ENCODE measurements around the gene INO80. TPM values are rescaled to one million over a fixed set of nuclear protein-coding genes. Genes with fewer than 3 reads are reported as not detected.

INO80 gene
- polyA plus RNA-seq, 1 experiment, result 5.2 TPM

DNA sequence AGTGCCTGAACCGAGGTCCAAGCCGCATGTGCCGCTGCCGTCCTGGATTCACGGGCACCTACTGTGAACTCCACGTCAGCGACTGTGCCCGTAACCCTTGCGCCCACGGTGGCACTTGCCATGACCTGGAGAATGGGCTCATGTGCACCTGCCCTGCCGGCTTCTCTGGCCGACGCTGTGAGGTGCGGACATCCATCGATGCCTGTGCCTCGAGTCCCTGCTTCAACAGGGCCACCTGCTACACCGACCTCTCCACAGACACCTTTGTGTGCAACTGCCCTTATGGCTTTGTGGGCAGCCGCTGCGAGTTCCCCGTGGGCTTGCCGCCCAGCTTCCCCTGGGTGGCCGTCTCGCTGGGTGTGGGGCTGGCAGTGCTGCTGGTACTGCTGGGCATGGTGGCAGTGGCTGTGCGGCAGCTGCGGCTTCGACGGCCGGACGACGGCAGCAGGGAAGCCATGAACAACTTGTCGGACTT, 179.8 kb downstream of the INO80 start:
- H3K36me3 ChIP-seq (ENCODE audit: control insufficient read depth, insufficient read depth, low read length), result 0 out of 2 replicates have a peak, but pooled peaks cover 2% of the 10 kb centered on the region
- peaks cover 1% of the 10 kb centered on the region for H3K27me3 ChIP-seq (ENCODE audit: control insufficient read depth, insufficient read depth, low read length)
- no peak for DNase-seq (ENCODE audit: low read depth)
- POLR2A ChIA-PET, result no interaction called here
- CTCF ChIA-PET, result interaction anchor here (1.4 to 9.5 kb wide), 2 partner anchors 77 to 83 kb away, joined by 3 to 142 read pairs; no protein-coding TSS in a partner anchor
- no peak for TF ChIP-seq CTCF (IDR thresholded peaks at IDR 0.05; ENCODE audit: insufficient read depth, low read depth, low read length)
- H3K4me3 ChIP-seq (ENCODE audit: low read depth, low read length), result no peak overlapping the region

DNA sequence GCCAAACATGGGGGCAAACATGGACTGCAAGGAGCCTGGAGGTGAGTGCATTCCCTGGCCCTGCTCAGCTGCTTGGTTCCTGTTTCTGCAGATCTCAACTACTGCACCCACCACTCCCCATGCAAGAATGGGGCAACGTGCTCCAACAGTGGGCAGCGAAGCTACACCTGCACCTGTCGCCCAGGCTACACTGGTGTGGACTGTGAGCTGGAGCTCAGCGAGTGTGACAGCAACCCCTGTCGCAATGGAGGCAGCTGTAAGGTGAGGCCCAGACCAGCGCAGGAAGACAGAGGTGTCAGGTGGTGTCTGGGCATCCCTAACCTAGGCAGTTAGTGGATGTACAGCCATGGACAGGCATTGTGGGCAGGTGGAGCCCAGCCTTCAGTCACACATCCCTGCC, 181.6 kb downstream of the INO80 start:
- CTCF ChIA-PET, result interaction anchor here (1.3 to 1.7 kb wide), 2 partner anchors 25 to 30 kb away, joined by 3 to 6 read pairs; no protein-coding TSS in a partner anchor
- Histone ChIP-seq H3K36me3 (ENCODE audit: control insufficient read depth, insufficient read depth, low read length) (0 out of 2 replicates have a peak, but pooled peaks cover 2% of the 10 kb centered on the region), H3K4me3 (ENCODE audit: low read depth, low read length) (no peak overlapping the region), H3K27me3 (ENCODE audit: control insufficient read depth, insufficient read depth, low read length) (peaks cover 11% of the 10 kb centered on the region)
- no peak for DNase-seq (ENCODE audit: low read depth)
- no peak for TF ChIP-seq CTCF (IDR thresholded peaks at IDR 0.05; ENCODE audit: insufficient read depth, low read depth, low read length)
- POLR2A ChIA-PET, result no interaction called here

DNA sequence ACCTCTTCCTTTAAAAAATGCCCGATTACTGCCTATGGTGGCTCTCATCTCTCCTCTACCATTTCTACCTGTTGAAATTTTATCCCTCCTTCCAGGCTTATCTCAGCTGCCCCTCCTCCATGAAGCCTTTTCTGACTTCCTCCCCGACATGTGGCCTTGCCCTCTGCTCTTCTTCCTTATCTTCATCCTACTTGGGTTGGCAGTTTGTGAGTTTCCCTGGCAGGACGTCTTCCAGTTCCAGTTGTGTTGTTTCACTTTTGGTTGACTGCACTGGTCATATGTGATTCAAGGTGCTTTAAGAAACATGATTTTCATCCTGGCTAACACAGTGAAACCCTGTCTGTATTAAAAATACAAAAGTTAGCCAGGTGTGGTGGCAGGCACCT, 182.6 kb downstream of the INO80 start:
- DNase-seq (ENCODE audit: low read depth), result no peak
- no peak for TF ChIP-seq CTCF (IDR thresholded peaks at IDR 0.05; ENCODE audit: insufficient read depth, low read depth, low read length)
- Histone ChIP-seq H3K27me3 (ENCODE audit: control insufficient read depth, insufficient read depth, low read length) (peaks cover 15% of the 10 kb centered on the region), H3K36me3 (ENCODE audit: control insufficient read depth, insufficient read depth, low read length) (0 out of 2 replicates have a peak, but pooled peaks cover 2% of the 10 kb centered on the region), H3K4me3 (ENCODE audit: low read depth, low read length) (no peak overlapping the region)
- CTCF ChIA-PET, result interaction anchor here (7.1 kb wide), 1 partner anchor 7 kb away, joined by 89 read pairs; no protein-coding TSS in a partner anchor
- POLR2A ChIA-PET, result no interaction called here

DNA sequence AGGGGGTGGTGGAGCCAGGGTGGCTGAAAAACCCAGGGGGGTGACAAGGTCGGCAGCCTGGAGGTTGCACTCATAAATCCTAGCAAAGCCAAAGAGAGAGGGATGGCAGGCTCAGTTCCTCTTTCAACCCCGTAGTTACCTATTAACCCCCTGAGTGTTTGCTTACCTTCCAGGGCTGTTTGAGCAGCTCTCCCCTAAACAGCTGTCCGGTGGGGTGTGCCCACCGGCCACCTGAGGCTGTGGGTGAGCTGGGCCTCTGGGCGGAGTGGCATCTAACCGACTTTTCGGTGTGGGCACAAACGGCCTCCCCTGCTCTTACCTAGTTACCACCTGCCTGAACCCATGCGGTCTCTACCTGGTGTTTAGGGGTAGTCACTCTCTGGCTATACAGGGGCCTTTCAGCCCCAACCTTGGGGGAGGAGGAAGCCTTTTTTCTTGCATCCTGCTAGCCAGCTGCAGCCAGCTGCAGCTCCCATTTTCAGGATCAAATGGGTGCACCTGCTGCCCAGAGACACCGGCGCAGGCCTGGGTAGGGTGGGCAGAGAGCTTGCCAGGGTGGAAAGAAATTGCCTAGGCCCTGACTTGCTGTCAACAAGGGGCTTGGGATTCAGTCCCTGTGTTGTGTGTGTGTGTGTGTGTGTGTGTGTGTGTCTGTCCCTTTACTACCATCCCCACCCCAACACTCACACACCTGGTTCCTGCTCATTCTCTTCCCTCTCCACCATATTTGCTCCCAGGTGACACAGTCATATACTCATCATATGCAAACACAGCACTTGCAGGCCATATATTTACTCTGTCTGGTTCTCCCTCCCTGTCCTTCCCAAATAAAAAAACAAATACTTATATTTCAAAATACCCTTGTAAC, 183.2 kb downstream of the INO80 start:
- CTCF ChIA-PET, result interaction anchor here (5.7 to 7.1 kb wide), 3 partner anchors 8 to 90 kb away, joined by 28 to 89 read pairs (median 52); no protein-coding TSS in a partner anchor
- POLR2A ChIA-PET, result interaction anchor here (0.5 kb wide), 1 partner anchor 53 kb away, joined by 5 read pairs; no protein-coding TSS in a partner anchor
- Histone ChIP-seq H3K27me3 (ENCODE audit: control insufficient read depth, insufficient read depth, low read length) (peaks cover 19% of the 10 kb centered on the region), H3K4me3 (ENCODE audit: low read depth, low read length) (no peak overlapping the region), H3K36me3 (ENCODE audit: control insufficient read depth, insufficient read depth, low read length) (0 out of 2 replicates have a peak, but pooled peaks cover 2% of the 10 kb centered on the region)
- no peak for DNase-seq (ENCODE audit: low read depth)
- TF ChIP-seq CTCF (IDR thresholded peaks at IDR 0.05; ENCODE audit: insufficient read depth, low read depth, low read length), result no peak

GRCh38 chr15:40932156-40932555, 183.9 kb downstream of the INO80 start:
- 0 out of 2 replicates have a peak, but pooled peaks cover 2% of the 10 kb centered on the region for H3K36me3 ChIP-seq (ENCODE audit: control insufficient read depth, insufficient read depth, low read length)
- POLR2A ChIA-PET, result no interaction called here
- no peak overlapping the region for H3K4me3 ChIP-seq (ENCODE audit: low read depth, low read length)
- no peak for TF ChIP-seq CTCF (IDR thresholded peaks at IDR 0.05; ENCODE audit: insufficient read depth, low read depth, low read length)
- CTCF ChIA-PET, result interaction anchor here (0.9 to 7.1 kb wide), 6 partner anchors 9 to 91 kb away, joined by 4 to 89 read pairs (median 24); no protein-coding TSS in a partner anchor
- no peak for DNase-seq (ENCODE audit: low read depth)
- H3K27me3 ChIP-seq (ENCODE audit: control insufficient read depth, insufficient read depth, low read length), result peaks cover 22% of the 10 kb centered on the region

Measured in BJ (cell line).